Measurements from ENCODE around the gene NFATC1. TPM values are rescaled to one million over a fixed set of nuclear protein-coding genes. Genes with fewer than 3 reads are reported as not detected.

The NFATC1 gene
- total RNA-seq, 4 donors from 2014 or later: 13.1 to 21.3 (median 16.2) TPM

DNA sequence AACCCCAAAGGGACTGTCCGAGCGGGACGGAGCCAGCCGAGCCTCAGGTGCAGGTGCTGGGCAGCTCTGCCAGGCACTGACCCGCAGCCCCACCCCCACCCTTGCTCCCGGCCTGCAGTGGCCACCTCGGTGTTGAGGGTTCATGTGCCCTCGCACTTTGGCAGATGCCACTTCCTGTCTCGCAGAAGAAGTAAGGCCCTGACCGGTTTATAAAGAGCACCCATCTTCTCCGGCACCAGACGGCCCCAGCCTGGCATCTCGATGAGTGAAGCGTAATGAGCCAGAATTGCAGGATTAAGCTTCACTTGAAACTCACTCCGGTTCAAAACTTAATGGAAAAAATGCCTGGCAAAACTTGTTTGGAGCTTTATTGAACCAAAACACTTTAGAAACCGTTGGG, 10.9 kb upstream of the NFATC1 start:
- Histone ChIP-seq H3K4me3 (no peak overlapping the region), H3K36me3 (no peaks in the 10 kb centered on the region), H3K27ac (no peak overlapping the region), H3K9me3 (no peaks in the 10 kb centered on the region), H3K27me3 (peaks cover 7% of the 10 kb centered on the region), H3K4me1 (peaks cover 0 to 22% (median 0%) of the 10 kb centered on the region in 3 donors)
- no peak for ATAC-seq
- TF ChIP-seq EP300 (IDR thresholded peaks at IDR 0.05) (no peak), POLR2A (IDR thresholded peaks at IDR 0.05) (no peak), POLR2AphosphoS5 (IDR thresholded peaks at IDR 0.05) (no peak)
- TF ChIP-seq, protein P1, sequence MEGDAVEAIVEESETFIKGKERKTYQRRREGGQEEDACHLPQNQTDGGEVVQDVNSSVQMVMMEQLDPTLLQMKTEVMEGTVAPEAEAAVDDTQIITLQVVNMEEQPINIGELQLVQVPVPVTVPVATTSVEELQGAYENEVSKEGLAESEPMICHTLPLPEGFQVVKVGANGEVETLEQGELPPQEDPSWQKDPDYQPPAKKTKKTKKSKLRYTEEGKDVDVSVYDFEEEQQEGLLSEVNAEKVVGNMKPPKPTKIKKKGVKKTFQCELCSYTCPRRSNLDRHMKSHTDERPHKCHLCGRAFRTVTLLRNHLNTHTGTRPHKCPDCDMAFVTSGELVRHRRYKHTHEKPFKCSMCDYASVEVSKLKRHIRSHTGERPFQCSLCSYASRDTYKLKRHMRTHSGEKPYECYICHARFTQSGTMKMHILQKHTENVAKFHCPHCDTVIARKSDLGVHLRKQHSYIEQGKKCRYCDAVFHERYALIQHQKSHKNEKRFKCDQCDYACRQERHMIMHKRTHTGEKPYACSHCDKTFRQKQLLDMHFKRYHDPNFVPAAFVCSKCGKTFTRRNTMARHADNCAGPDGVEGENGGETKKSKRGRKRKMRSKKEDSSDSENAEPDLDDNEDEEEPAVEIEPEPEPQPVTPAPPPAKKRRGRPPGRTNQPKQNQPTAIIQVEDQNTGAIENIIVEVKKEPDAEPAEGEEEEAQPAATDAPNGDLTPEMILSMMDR (IDR thresholded peaks at IDR 0.05): no peak
- no CpG with 5 or more reads among the region's 16 CpGs for WGBS, 2 donors (ENCODE audit: low coverage in 1 of 2)

DNA sequence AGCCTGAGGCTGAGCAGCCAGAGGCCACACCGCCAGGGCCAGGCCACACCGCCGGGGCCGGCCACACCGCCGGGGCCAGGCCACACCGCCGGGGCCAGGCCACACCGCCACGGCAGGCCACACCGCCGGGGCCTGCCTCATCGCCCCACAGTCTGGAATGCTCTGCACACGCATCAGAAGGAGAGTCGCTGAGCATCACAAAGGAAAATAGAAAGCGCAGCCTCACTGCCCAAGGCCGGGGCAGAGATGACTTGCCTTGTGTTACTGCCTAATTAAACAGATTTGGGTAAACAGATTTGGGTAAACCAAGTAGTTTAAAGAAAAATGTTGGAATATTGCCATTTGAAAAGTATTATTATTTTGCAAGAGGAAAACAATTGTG, 10.4 kb upstream of the NFATC1 start:
- no peak for ATAC-seq
- no peaks in the 10 kb centered on the region for H3K36me3 ChIP-seq
- H3K27me3 ChIP-seq: peaks cover 8% of the 10 kb centered on the region
- no peaks in the 10 kb centered on the region for H3K9me3 ChIP-seq
- H3K27ac ChIP-seq: no peak overlapping the region
- H3K4me3 ChIP-seq: no peak overlapping the region
- 98 to 100% methylated on average over 3 to 7 of the region's 17 CpGs for WGBS, 2 donors (ENCODE audit: low coverage in 1 of 2)
- no peak for TF ChIP-seq POLR2A (IDR thresholded peaks at IDR 0.05)
- TF ChIP-seq, protein P1 (IDR thresholded peaks at IDR 0.05): no peak
- TF ChIP-seq EP300 (IDR thresholded peaks at IDR 0.05): no peak
- TF ChIP-seq POLR2AphosphoS5 (IDR thresholded peaks at IDR 0.05): no peak
- peaks cover 0 to 22% (median 0%) of the 10 kb centered on the region in 3 donors for H3K4me1 ChIP-seq

DNA sequence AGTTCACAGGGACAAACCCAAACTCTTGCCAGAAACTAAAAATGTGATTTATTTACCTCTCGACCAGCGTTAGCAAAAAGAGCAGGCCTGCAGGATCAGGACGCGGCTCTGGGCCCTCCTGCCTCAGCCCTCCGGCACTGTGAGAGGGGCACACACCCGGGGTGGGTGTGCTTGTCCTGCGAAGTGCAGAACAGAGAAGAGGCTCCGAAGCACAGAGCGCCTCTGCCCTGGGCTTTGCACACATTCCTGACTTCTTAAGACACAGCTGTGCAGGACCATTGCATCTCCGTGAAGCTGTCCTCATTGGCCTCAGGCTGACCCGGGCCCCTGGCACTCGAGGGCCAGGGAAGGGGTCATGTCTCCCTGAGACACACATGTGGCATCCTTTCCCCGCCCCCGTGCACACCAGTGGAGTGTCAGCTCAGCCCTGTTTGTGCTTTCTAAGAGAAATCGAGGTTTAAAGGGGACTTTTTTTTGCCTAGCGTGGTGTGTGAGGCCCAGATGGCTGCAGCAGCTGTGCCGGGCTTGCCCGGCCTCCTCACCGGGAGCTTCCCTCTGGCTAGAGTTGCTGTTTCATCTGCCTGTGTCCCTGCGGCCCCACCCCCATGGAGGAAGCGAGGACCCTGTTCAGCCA, 9.9 kb upstream of the NFATC1 start:
- no peak overlapping the region for H3K4me3 ChIP-seq
- no peak overlapping the region for H3K27ac ChIP-seq
- H3K4me1 ChIP-seq: peaks cover 0 to 22% (median 0%) of the 10 kb centered on the region in 3 donors
- H3K9me3 ChIP-seq: no peaks in the 10 kb centered on the region
- TF ChIP-seq EP300 (IDR thresholded peaks at IDR 0.05) (no peak), POLR2AphosphoS5 (IDR thresholded peaks at IDR 0.05) (no peak), POLR2A (IDR thresholded peaks at IDR 0.05) (no peak)
- TF ChIP-seq, protein P1 (IDR thresholded peaks at IDR 0.05): no peak
- H3K36me3 ChIP-seq: no peaks in the 10 kb centered on the region
- 27 to 90% methylated on average over 2 to 6 of the region's 21 CpGs for WGBS, 2 donors (ENCODE audit: low coverage in 1 of 2)
- peaks cover 8% of the 10 kb centered on the region for H3K27me3 ChIP-seq
- no peak for ATAC-seq

DNA sequence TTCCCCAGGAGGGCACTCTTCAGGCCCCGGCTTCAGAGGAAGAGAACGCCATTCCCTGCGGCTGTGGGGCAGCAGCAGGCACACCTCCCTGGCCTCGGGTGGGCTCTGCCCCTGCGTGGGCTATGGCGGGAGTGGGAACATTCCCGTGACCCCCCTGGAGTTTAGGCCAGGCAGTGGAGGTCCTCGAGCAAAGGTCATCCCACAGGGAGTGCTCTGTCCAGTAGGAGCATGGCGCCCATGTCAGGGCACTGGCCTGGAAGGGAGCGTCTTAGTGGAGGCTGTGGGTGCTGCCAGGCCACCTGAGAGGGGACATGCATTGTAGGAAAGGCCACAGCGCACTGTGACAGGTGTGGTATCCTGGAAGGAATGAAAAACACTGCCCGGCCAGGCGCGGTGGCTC, 9.2 kb upstream of the NFATC1 start:
- Histone ChIP-seq H3K4me1 (peaks cover 0 to 22% (median 0%) of the 10 kb centered on the region in 3 donors), H3K27ac (no peak overlapping the region), H3K4me3 (no peak overlapping the region), H3K9me3 (no peaks in the 10 kb centered on the region), H3K27me3 (peaks cover 8% of the 10 kb centered on the region), H3K36me3 (no peaks in the 10 kb centered on the region)
- ATAC-seq: no peak
- TF ChIP-seq POLR2A (IDR thresholded peaks at IDR 0.05) (no peak), POLR2AphosphoS5 (IDR thresholded peaks at IDR 0.05) (no peak), EP300 (IDR thresholded peaks at IDR 0.05) (no peak)
- TF ChIP-seq, protein P1 (IDR thresholded peaks at IDR 0.05): no peak
- 94% methylated on average over 4 of the region's 14 CpGs; no CpG with 5 or more reads in 1 of the 2 donors for WGBS, 2 donors (ENCODE audit: low coverage in 1 of 2)

DNA sequence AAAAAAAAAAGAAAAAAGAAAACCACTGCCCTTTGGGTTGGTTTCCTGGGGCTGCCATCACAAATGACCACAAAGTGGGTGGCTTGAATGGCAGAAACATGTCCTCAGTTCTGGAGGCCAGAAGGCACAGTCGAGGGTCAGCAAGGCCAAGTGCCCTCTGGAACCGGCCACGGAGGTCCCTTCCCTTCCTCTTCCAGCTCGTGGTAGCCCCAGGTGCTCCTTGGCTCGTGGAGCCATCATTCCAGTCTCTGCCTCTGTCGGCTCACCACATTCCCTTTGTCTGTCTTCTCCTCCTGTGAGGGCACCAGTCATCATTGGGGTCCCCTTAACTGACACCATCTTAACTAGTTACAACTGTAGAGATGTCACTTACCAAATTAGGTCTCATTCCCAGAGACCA, 8.5 kb upstream of the NFATC1 start:
- H3K36me3 ChIP-seq: no peaks in the 10 kb centered on the region
- no peak for TF ChIP-seq POLR2A (IDR thresholded peaks at IDR 0.05)
- TF ChIP-seq, protein P1 (IDR thresholded peaks at IDR 0.05): no peak
- TF ChIP-seq POLR2AphosphoS5 (IDR thresholded peaks at IDR 0.05): no peak
- TF ChIP-seq EP300 (IDR thresholded peaks at IDR 0.05): no peak

More for the DNA sequence above, 8.5 kb upstream of the NFATC1 start:
- peaks cover 8% of the 10 kb centered on the region for H3K27me3 ChIP-seq
- H3K4me3 ChIP-seq: no peak overlapping the region
- H3K4me1 ChIP-seq: peaks cover 0 to 22% (median 0%) of the 10 kb centered on the region in 3 donors
- 64 to 70% methylated on average over 4 to 6 of the region's 6 CpGs for WGBS, 2 donors (ENCODE audit: low coverage in 1 of 2)
- no peak for ATAC-seq
- H3K27ac ChIP-seq: no peak overlapping the region
- H3K9me3 ChIP-seq: no peaks in the 10 kb centered on the region
